ENCODE results near the gene HDAC4.

HDAC4 gene

DNA sequence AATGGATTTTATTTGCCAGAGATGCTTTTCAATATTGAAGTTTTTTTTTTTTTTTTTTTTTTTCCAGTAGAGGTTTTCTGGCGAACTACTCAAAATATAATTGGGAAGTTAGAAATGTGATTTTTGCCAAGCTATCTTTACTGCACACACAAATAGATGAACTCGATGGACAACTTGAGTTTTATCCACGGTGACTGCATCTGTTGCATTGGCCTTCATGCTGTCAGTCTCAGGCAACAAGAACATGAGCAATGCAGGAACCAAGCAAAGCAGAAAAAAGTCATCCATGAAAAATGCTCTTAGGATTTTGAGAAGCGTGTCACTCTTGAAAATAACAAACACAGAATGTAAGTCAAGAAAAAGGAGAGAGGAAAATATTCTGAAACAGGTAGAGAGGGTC, 22.7 kb upstream of the HDAC4 start:
- Histone ChIP-seq H3K4me1 (ENCODE audit: control insufficient read depth in 1 of 2, insufficient read depth in 1 of 2, low read depth in 1 of 2, low read length in 1 of 2) (peaks cover 6% of the 10 kb centered on the region in 2 experiments), H3K9me3 (no peaks in the 10 kb centered on the region), H3K27me3 (no peaks in the 10 kb centered on the region), H3K27ac (no peak overlapping the region), H3K36me3 (no peaks in the 10 kb centered on the region), H3K4me3 (ENCODE audit: low read depth in 1 of 2, low read length in 1 of 2) (no peak overlapping the region)
- TF ChIP-seq, protein P1, sequence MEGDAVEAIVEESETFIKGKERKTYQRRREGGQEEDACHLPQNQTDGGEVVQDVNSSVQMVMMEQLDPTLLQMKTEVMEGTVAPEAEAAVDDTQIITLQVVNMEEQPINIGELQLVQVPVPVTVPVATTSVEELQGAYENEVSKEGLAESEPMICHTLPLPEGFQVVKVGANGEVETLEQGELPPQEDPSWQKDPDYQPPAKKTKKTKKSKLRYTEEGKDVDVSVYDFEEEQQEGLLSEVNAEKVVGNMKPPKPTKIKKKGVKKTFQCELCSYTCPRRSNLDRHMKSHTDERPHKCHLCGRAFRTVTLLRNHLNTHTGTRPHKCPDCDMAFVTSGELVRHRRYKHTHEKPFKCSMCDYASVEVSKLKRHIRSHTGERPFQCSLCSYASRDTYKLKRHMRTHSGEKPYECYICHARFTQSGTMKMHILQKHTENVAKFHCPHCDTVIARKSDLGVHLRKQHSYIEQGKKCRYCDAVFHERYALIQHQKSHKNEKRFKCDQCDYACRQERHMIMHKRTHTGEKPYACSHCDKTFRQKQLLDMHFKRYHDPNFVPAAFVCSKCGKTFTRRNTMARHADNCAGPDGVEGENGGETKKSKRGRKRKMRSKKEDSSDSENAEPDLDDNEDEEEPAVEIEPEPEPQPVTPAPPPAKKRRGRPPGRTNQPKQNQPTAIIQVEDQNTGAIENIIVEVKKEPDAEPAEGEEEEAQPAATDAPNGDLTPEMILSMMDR (IDR thresholded peaks at IDR 0.05): no peak

DNA sequence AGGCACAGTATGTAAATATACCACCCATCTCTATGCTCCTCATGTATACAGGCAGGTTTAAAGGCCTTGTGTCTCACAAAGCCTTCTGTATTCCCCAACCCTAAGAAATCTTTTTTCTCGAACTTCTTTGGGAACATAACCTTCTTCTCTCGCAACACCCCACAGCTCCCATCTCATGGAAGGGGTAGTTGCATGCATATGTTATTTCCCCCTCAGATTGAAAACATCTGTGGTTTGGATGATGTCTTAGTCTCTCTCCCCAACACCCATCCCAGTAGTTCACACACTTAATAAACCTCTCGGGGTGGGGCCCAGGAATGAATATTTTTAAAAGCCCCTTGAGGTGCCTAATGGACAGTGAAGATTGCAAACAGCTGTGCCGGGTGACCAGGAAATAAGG, 21.0 kb upstream of the HDAC4 start:
- H3K27me3 ChIP-seq: no peaks in the 10 kb centered on the region
- H3K9me3 ChIP-seq: no peaks in the 10 kb centered on the region
- H3K4me3 ChIP-seq (ENCODE audit: low read depth in 1 of 2, low read length in 1 of 2): no peak overlapping the region
- H3K4me1 ChIP-seq (ENCODE audit: control insufficient read depth in 1 of 2, insufficient read depth in 1 of 2, low read depth in 1 of 2, low read length in 1 of 2): peaks cover 10 to 11% of the 10 kb centered on the region in 2 experiments
- no peaks in the 10 kb centered on the region for H3K36me3 ChIP-seq
- H3K27ac ChIP-seq: no peak overlapping the region
- TF ChIP-seq, protein P1 (IDR thresholded peaks at IDR 0.05): no peak

DNA sequence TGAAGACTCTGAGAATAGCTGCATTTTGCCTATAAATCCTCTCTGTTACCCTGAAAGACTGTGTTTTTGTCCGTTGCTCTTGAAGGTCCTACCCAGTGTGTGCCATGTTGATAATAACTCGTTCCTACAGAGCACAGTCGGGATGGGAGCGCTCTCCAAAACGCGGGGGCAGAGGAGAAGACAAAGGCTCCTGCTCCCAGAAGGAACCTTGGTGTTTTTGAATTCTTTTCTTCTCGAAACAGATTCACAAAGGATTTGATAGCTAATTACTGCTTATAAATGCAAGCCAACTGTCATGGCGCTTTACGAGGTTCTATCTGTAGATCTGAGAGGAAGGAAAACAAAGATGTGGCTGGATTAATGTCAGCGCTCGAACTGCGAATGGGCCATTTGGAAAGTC, 19.3 kb upstream of the HDAC4 start:
- Histone ChIP-seq H3K4me3 (ENCODE audit: low read depth in 1 of 2, low read length in 1 of 2) (no peak overlapping the region), H3K4me1 (ENCODE audit: control insufficient read depth in 1 of 2, insufficient read depth in 1 of 2, low read depth in 1 of 2, low read length in 1 of 2) (peaks cover 10 to 11% of the 10 kb centered on the region in 2 experiments), H3K9me3 (no peaks in the 10 kb centered on the region), H3K27me3 (no peaks in the 10 kb centered on the region), H3K27ac (no peak overlapping the region), H3K36me3 (no peaks in the 10 kb centered on the region)
- TF ChIP-seq, protein P1 (IDR thresholded peaks at IDR 0.05): no peak

GRCh38 chr2:239418918-239419317, 18.1 kb upstream of the HDAC4 start:
- peaks cover 10 to 11% of the 10 kb centered on the region in 2 experiments for H3K4me1 ChIP-seq (ENCODE audit: control insufficient read depth in 1 of 2, insufficient read depth in 1 of 2, low read depth in 1 of 2, low read length in 1 of 2)
- no peak overlapping the region for H3K27ac ChIP-seq
- H3K9me3 ChIP-seq: no peaks in the 10 kb centered on the region
- H3K36me3 ChIP-seq: no peaks in the 10 kb centered on the region
- TF ChIP-seq, protein P1 (IDR thresholded peaks at IDR 0.05): no peak
- no peak overlapping the region for H3K4me3 ChIP-seq (ENCODE audit: low read depth in 1 of 2, low read length in 1 of 2)
- H3K27me3 ChIP-seq: no peaks in the 10 kb centered on the region

DNA sequence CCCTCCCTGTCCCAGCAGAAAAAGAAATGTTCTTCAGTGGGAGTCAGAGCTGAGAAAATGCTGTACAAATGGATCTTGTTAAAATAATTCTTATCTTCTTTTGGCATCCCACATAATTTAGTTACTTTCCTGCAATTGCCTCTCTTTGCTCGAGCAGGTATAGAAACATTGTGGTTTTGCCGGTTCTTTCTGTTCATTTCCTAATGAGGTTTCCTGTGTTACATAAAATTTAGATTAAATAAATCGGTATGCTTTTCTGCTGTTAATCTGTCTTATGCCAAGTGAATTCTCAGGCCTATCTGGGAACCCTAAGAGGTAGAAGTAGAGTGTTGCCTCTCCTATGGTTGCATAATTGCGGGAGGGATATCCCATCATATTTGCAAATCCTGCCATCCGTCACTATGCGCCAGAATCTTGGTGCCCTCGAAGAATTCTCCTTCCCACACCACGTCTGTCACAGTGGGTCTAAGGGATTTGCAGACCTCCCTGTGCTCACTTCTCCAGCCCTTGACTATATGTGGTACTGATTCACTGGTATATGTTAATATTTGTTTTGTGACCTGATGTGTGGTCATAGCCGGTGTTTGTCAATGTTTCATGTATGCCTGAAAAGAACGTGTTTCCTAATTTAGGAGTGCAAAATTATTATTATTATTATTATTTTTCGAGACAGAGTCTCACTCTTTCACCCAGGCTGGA, 12.2 kb upstream of the HDAC4 start:
- Histone ChIP-seq H3K9me3 (no peaks in the 10 kb centered on the region), H3K4me3 (ENCODE audit: low read depth in 1 of 2, low read length in 1 of 2) (no peak overlapping the region), H3K27ac (no peak overlapping the region), H3K4me1 (ENCODE audit: control insufficient read depth in 1 of 2, insufficient read depth in 1 of 2, low read depth in 1 of 2, low read length in 1 of 2) (peaks cover 8 to 13% of the 10 kb centered on the region in 2 experiments), H3K27me3 (no peaks in the 10 kb centered on the region), H3K36me3 (no peaks in the 10 kb centered on the region)
- TF ChIP-seq, protein P1 (IDR thresholded peaks at IDR 0.05): no peak
